Endothelial cell (in vitro differentiated cells): ENCODE measurements around the gene SMPD3. TPM values are rescaled to one million over a fixed set of nuclear protein-coding genes. Genes with fewer than 3 reads are reported as not detected.

ENCODE experiments used
- DNase-seq: peaks from one replicate; pipeline ENCODE4 v3.0.0; 2021; ENCODE audit warnings: low spot score
- H3K27ac Mint-ChIP-seq: one replicate; pipeline ENCODE4 v1.8.0; 2021; ENCODE audit warnings: mixed read lengths, inconsistent platforms; ENCODE audit not compliant: unreplicated experiment
- H3K27me3 Mint-ChIP-seq: one replicate; pipeline ENCODE4 v1.8.0; 2021; ENCODE audit warnings: mild to moderate bottlenecking, moderate library complexity, mixed read lengths, inconsistent platforms; ENCODE audit not compliant: unreplicated experiment
- H3K36me3 Mint-ChIP-seq: one replicate; pipeline ENCODE4 v1.8.0; 2021; ENCODE audit warnings: mild to moderate bottlenecking, low read depth, mixed read lengths, inconsistent platforms; ENCODE audit not compliant: unreplicated experiment
- H3K4me1 Mint-ChIP-seq: one replicate; pipeline ENCODE4 v1.8.0; 2021; ENCODE audit warnings: mild to moderate bottlenecking, mixed read lengths, inconsistent platforms; ENCODE audit not compliant: unreplicated experiment
- H3K4me3 Mint-ChIP-seq: one replicate; pipeline ENCODE4 v1.8.0; 2021; ENCODE audit warnings: mild to moderate bottlenecking, mixed read lengths, inconsistent platforms; ENCODE audit not compliant: unreplicated experiment
- H3K9me3 Mint-ChIP-seq: one replicate; pipeline ENCODE4 v1.8.0; 2021; ENCODE audit warnings: mixed read lengths, inconsistent platforms; ENCODE audit not compliant: unreplicated experiment
- total RNA-seq: library from RNA; stranded (reverse); fragmentation: NEBNext Ultra II Directional; extraction: Animal tissue kit (Norgen Biotek cat#: 25700); gene quantifications from one replicate; pipeline ENCODE4 v1.2.1, GENCODE V29; 2021; ENCODE audit not compliant: unreplicated experiment
- TF ChIP-seq, protein P1 (sequence below): fragments of 200-600 bp; sonication (generic); IDR thresholded peaks from one replicate; pipeline ENCODE4 v1.5.0; 2021; ENCODE audit warnings: antibody characterized with exemption; ENCODE audit not compliant: unreplicated experiment

Gene SMPD3
- total RNA-seq, 1 donor from 2014 or later, result not detected

GRCh38 chr16:68356249-68356918, 91.9 kb downstream of the SMPD3 start:
- peaks cover 9% of the 10 kb centered on the region for H3K4me1 Mint-ChIP-seq
- H3K27me3 Mint-ChIP-seq, result peaks cover 10% of the 10 kb centered on the region
- peaks cover 32% of the 10 kb centered on the region for H3K36me3 Mint-ChIP-seq
- no peak for DNase-seq
- TF ChIP-seq, protein P1, sequence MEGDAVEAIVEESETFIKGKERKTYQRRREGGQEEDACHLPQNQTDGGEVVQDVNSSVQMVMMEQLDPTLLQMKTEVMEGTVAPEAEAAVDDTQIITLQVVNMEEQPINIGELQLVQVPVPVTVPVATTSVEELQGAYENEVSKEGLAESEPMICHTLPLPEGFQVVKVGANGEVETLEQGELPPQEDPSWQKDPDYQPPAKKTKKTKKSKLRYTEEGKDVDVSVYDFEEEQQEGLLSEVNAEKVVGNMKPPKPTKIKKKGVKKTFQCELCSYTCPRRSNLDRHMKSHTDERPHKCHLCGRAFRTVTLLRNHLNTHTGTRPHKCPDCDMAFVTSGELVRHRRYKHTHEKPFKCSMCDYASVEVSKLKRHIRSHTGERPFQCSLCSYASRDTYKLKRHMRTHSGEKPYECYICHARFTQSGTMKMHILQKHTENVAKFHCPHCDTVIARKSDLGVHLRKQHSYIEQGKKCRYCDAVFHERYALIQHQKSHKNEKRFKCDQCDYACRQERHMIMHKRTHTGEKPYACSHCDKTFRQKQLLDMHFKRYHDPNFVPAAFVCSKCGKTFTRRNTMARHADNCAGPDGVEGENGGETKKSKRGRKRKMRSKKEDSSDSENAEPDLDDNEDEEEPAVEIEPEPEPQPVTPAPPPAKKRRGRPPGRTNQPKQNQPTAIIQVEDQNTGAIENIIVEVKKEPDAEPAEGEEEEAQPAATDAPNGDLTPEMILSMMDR, result no peak
- no peak overlapping the region for H3K4me3 Mint-ChIP-seq
- no peaks in the 10 kb centered on the region for H3K9me3 Mint-ChIP-seq
- H3K27ac Mint-ChIP-seq, result no peak overlapping the region

DNA sequence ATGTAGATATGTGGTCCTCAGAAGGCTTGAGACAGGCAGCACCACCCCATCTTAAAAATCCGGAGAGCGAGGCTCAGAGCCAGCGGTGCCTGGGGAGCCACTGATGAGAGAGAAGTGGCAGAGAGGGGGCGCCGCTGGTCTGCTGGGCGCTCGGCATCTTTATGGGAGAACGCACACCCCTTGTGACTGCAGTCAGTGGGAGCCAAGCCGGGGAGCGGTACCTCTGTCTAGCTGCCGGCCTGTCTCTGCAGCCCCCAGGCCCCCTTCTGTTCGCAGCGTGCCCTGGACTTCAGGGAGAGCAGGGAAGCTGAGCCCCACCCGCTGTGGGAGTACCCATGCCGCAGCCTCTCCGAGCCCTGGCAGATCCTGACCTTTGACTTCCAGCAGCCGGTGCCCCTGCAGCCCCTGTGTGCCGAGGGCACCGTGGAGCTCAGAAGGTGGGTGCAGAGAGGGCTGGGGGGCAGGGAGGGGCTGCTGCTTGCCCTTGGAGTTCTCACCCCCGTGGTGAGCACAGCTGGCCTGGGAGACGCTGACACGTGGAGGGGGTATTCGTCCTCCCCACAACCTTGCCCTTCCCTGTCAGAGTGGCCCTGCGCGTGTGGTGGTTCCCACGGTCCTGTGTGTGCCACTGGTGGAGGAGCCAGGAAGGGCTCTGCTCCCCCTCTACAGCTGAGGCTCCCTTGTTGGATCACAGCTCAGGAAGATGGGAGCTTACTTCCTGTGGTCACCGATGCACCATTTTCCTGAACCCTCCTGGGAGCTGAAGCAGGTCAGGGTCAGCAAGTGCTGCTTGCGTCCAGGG, 92.7 kb downstream of the SMPD3 start:
- TF ChIP-seq, protein P1, result no peak
- DNase-seq, result no peak
- peaks cover 9% of the 10 kb centered on the region for H3K4me1 Mint-ChIP-seq
- no peak overlapping the region for H3K27ac Mint-ChIP-seq
- no peaks in the 10 kb centered on the region for H3K9me3 Mint-ChIP-seq
- H3K27me3 Mint-ChIP-seq, result peaks cover 10% of the 10 kb centered on the region
- H3K4me3 Mint-ChIP-seq, result no peak overlapping the region
- peaks cover 34% of the 10 kb centered on the region for H3K36me3 Mint-ChIP-seq

- no peak overlapping the region for H3K27ac Mint-ChIP-seq
- peaks cover 31% of the 10 kb centered on the region for H3K36me3 Mint-ChIP-seq
- no peaks in the 10 kb centered on the region for H3K9me3 Mint-ChIP-seq
- peaks cover 9% of the 10 kb centered on the region for H3K4me1 Mint-ChIP-seq
- no peak overlapping the region for H3K4me3 Mint-ChIP-seq
- no peak for DNase-seq
- TF ChIP-seq, protein P1, result no peak
- peaks cover 5% of the 10 kb centered on the region for H3K27me3 Mint-ChIP-seq
These were observed 93.5 kb downstream of the SMPD3 start for GRCh38 chr16:68354816-68355215.

DNA sequence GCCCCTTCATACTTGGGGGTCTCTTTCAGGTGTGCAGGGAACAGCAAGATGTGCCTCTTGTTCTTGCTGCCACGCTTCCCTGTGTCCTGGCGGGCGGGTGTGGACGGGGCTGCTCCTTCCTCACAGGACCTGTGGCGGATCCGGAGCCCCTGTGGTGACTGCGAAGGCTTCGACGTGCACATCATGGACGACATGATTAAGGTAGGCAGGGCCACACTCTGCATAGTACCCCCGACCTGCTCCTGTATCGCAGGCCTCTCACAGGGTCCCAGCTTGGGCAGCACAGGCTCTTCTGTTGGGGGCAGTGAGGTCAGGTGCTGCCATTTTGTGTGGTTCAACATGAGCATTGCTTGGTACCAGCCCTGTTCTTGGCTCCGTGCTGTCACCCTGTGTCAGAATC, 94.9 kb downstream of the SMPD3 start:
- H3K9me3 Mint-ChIP-seq, result no peaks in the 10 kb centered on the region
- no peak overlapping the region for H3K4me3 Mint-ChIP-seq
- TF ChIP-seq, protein P1, result no peak
- DNase-seq, result no peak
- H3K36me3 Mint-ChIP-seq, result peaks cover 37% of the 10 kb centered on the region
- H3K27me3 Mint-ChIP-seq, result peaks cover 7% of the 10 kb centered on the region
- H3K4me1 Mint-ChIP-seq, result peaks cover 9% of the 10 kb centered on the region
- no peak overlapping the region for H3K27ac Mint-ChIP-seq

DNA sequence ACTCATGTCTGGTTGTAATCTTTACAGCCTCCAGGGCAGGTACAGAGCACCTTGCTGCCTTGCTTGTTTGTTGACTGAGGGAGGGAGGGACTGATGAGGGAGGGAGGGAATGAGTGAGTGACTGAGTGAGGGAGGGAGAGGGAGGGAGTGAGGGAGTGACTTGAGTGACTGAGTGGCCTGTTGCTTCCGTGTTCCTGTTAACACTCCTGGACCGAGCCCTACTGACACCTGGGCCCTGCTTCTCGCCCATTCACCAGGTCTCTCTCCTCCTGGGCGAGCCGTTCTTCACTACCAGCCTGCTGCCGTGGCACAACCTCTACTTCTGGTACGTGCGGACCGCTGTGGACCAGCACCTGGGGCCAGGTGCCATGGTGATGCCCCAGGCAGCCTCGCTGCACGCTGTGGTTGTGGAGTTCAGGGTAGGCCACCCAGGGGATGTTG, 96.3 kb downstream of the SMPD3 start:
- no peak overlapping the region for H3K4me3 Mint-ChIP-seq
- H3K27me3 Mint-ChIP-seq, result peaks cover 5% of the 10 kb centered on the region
- H3K27ac Mint-ChIP-seq, result no peak overlapping the region
- peaks cover 9% of the 10 kb centered on the region for H3K4me1 Mint-ChIP-seq
- no peaks in the 10 kb centered on the region for H3K9me3 Mint-ChIP-seq
- peaks cover 46% of the 10 kb centered on the region for H3K36me3 Mint-ChIP-seq
- TF ChIP-seq, protein P1, result no peak
- no peak for DNase-seq
